Fibroblast of skin of left biceps (primary cell): ENCODE measurements around the gene WDR49.
A peak's percentile ranks its signal among the peaks of the same experiment; 100 is the strongest.

Source experiments
- DNase-seq, 2 experiments: peaks; one replicate each; pipeline ENCODE4 v3.0.0-alpha.2; 2013; ENCODE audit warnings: low read depth in 2 of 2

WDR49 gene

DNA sequence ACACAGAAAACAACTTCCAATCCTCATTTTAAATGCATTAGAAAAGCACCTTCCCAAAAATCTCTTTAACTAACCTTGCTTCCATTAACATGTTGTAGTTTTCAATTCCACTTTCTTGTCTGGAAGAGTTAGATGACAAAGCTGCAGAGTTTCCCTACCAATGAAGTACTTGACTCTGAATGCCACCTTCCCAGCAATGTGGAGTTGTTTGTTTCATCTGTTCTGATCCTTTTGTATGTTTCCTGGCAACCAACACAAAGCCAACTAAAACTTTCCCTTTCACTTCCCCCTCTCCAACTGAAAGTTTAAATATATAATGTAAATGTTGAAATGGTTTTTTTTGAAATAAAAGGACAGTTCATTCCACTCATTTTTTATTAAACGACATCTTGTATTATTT is at the start of gene WDR49:
Gene WDR49 (minus strand): TSS at position 183 of the 400 bp plus-strand sequence. CDS start 517 bp downstream, outside the sequence.
- DNase-seq, result no peak

DNA sequence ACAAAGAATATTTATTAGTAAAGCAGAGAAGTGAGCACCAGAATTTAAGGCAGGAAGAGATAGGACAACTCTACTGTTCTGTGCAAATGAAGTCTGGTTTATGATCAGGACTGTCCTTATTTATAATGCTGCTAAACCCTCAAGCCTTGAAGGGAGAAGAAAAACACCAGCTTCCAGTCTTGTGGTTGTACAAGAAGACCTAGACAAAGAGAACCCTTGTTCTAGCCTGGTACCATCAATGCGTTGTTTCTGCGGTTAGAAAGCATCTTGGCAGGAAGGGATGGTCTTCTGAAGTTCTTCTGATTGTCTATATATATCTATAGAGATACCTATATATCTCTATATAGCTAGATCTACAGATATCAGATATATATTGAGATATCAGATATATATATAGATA is 47.2 kb upstream of the WDR49 start:
- no peak for DNase-seq

DNA sequence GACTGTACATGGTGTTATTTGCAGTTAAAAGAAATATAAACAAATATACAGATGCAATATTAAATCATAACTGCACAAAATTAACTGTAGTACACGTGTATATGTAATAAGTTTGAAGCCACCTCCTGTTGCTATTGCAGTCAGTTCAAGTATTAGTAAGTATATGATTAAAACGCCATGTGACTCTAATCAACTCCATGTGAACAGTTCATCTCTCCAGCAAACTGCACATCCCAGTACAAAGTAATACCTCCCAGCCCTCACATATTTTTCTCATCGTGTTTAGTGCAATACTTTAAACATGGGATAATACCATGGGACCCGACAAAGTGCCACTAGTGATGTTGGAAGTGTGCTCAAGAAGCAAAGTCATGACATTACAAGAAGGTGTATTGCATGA is 46.3 kb upstream of the WDR49 start:
- peak; percentile 6 to 9 for DNase-seq

DNA sequence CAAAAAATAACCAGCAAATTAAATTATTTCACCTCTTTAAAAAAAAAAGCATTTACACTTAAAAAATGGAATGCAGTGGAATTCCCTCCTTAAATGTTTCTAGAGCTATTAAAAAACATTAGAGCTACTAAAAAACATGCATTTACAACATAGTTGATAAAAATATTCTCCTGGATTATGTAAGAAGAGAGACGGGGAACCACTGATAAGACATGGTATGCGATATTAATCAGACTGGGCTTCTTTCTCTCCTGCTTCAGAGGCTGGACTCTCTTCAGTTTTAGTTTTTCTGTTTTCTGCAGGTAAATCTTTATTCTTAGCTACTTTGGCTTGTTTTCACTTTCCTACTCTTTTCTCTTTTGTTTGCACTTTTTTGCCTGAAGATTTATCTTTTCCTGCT is 40.4 kb upstream of the WDR49 start:
- no peak for DNase-seq

DNA sequence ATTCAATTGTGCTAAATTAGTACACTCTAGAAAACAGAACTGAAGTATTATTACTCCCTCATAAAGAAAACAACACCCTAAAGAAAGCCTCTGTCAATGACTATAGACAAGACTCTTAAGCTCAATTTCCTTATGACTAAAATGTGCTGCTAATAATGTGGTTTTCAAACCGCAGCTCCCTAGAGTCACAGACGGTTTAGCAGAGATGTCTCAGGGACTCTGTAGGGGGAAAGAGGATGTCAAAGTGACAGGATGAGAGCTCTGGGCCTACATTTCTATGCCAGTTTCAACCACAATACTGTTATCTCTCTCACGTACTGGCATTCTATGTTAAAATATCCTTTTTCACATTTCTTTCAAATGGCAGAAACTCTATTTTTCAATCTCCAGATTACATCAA is 37.6 kb upstream of the WDR49 start:
- peak in 1 of 2 experiments; percentile 8 for DNase-seq

DNA sequence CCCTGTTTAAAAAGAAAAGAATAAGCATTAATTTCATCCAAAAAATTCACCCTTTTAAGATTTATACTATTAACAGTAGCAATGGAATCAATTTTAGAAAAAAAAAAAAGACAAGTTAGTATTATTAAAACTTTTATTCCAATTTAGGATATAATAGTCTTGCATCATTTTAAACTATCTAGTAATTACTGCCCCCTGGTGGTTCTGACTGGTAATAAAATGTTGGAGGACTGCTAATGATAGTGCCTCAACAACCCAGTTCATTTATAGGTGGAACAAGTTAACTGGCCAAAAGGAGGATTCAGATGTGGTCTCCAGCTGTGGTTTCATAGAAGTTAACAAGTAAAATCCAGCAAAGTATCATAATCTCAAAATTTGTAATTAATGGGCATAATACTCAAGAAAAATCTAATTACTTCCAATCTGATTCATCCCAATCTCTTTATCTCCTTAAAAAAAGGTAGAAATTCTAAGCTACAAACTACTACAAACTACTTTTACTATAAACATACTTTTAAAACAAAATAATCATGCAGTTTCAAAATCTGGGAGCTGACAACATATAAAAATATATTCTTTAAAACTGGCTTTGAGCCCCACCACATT is 30.7 kb upstream of the WDR49 start:
- peak; percentile 12 to 17 for DNase-seq

DNA sequence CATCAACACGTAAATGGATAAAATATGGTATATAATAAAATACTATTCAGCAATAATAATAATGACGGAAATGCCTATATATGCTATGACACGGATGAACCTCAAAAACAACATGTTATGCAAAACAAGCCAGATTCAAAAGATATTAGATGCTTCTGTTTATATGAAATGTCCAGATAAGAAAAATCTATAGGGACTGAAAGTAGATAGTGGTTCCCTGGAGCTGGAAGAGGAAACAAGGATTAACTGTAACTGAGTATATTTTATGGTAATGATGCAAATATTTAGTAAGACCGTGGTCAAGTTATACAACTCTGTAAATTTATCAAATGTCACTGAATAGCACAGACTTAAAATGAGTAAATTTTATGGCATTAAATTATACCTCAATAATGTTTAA is 25.8 kb upstream of the WDR49 start:
- no peak for DNase-seq

DNA sequence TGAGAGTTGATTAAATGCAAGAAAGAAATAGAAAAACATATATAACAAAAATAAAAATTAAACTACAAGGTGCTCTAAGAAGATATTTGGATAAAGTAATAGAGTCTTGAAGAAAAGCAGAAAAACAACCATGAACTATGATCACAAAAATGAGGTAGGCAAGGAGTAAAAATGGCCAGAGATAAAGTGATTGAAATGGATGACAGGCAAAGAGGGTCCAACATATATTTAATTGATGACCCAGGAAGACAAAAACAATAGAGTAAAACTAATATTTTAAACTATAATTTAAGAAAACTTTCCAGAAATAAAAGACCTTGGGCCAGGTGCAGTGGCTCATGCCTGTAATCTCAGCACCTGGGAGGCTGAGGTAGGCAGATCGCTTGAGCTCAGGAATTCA is 22.1 kb upstream of the WDR49 start:
- no peak for DNase-seq

DNA sequence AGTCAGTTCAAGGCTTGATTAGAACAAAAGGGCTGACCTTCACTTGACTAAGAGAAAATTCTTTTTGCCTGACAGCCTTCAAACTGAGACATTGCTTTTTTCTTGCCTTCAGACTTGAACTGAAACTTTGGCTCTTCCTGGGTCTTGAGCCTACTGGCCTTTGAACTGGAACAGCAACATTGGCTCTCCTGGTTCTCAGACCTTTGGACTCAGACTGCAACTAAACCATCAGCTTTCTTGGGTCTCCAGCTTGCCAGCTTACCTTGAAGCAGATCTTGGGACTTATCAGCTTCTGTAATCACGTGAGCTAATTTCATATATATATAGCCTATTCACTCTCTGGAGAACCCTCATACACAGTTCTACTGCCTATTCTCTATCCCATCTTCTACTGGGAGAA is 19.5 kb upstream of the WDR49 start:
- no peak for DNase-seq

DNA sequence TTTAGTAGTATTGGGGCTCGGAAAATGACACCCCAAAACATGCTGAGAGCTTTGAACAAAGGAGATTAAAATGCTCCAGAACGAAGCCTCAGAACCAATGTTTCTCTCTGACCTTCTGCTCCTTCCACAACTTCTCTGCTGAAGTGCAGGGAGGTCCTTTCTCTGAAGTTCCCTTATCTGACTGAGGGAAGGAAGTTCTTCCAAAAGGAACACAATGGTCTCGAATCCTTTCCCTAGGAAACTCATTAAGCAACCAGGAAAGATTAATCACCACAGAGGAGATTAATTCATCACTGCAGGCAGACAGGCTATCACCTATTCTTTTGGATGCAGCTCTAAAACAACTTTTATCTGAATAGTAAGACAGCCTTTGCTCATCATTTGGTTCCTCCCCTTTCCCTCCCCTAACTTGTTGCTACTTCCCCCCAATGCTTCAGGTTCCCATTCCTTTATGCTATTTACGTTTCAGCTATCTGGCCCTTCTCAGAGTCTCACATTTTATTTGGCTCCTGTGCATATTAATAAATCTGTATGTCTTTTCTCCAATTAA is 18.2 kb upstream of the WDR49 start:
- DNase-seq, result no peak

DNA sequence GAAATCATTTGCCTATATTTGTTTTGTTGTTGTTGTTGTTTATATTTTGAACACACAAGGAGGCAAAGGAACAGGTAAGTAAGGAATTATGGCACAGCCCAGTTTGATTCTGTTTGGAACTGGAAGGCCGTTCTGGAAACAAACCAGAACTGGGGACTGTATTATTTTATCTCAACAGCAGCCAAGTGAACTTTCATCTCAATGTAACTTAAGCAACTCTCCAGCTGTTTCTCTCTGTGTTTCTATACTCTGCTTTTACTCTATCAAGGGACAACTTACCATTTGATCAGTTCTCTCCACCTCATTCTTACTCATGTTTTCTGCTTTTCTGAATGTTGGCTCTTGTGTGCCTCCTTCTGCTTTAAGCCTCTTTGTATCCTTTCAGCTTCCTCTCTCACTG is 16.0 kb upstream of the WDR49 start:
- DNase-seq, result no peak

DNA sequence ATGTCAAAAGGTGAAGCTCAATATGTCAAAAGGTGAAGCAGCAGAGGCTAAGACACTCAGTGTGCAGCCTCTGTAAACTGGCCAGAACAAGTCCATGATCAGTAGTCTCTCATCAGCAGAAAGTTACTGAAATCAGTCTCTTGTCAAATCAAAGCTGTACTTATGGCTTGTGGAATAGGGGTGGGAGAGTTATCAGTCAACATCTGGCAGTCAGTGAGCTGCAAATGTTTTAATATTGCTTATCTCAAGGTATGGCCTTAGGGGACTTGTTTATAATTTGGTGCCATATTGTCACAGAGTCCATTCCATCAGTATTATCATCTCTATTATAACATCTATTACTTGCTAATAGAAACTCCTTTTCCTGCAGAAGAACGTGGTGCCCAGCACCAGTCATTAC is 14.9 kb upstream of the WDR49 start:
- DNase-seq, result no peak

DNA sequence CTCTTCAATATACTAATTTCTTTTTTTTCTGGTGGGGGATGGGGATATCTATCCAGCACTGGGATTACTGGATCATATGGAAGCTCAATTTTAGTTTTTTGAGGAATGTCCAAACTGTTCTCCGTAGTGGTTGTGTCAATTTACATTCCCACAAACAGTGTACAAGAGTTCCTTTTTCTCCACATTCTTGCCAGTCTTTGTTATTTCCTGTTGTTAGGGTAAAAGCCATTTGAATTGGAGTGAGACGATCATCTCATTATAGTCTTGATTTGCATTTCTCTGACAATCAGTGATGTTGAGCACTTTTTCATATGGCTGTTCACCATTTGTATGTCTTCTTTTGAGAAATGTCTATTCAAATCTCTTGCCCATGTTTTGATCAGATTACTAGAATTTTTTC is 12.8 kb upstream of the WDR49 start:
- DNase-seq, result no peak

DNA sequence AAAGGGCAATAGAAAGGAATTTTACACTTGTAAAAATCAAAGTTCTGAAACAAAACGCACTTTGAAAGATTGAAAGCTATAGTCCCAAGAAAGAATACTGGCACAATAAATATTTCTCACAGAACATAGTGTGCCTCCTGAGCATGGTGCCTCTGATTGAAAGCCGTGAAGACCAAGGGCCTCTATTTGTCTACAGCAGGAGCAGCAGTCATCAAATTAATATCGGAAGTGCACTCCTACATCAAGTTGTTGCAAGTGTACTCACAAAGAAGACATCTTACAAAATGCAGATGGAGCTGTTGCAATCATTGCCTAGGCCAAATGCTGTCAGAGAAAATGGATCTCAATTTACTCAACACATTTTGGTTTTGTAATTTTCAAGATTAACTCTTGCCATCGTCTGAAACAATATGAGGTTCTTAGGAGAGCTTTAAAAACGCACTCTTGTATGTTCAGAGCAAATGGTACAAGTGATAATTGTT is 9.2 kb upstream of the WDR49 start:
- DNase-seq, result no peak

DNA sequence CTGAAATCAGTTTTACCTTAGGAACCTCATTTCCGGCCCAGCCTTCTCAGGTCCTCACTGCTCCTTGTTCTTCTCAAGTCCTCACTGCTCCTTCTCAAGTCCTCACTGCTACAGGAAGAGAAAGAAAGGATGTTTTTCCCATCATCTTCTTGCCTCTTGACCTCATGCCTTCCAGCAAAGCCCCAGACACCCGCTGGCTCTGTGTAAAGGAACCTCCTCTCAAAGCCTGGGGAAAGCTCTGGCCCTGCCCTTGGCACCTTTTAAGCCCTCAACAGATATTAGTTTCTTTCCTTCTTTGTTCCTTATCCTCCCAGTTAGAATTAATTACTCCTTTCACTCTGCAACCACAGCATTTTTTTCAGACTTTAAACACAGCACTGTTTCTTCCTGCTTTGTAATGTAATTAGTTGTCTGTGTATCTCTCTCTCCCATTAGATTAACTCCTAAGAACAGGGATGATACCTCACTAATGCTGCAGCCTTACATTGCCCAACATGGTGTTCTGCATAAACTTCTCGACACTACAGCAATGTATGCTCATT is 4.0 kb upstream of the WDR49 start:
- no peak for DNase-seq

DNA sequence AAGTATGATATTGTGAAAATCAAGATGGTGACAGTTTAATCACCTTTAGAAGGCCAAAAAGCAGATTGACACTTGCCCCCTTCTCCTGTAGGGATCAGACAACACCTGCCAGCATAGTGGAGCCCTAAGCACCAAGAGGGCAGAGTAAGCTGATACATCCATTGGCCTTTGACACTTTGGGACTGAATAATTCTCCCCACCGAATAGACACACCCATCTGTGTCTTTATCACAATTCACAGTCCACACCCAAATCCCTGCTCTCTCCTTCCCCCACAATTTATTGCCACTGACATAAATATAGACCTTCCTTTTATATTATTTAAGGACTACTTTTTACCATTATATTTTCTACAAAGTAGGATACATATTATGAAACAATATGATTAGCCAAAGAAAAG is 3.1 kb upstream of the WDR49 start:
- DNase-seq, result no peak

DNA sequence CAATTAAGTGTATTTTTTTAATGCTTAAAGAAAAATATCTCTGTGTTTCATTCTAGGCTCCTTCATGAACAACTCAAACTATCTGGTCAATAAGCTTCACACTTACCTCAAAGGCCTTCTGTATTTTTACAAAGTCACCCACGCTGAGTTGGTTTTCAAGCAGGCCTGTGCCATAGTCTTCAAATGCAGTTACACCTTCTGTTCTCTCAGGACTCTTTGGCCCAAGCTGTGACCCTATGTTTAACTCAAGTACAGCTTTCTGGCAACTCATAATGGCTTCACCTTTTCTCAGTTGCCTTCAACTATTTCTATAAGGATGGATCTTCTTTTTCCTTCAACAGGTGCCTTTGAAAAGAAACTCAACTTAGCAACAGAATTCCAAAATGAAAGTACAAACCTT is 587 bp downstream of the WDR49 start:
- DNase-seq, result no peak

DNA sequence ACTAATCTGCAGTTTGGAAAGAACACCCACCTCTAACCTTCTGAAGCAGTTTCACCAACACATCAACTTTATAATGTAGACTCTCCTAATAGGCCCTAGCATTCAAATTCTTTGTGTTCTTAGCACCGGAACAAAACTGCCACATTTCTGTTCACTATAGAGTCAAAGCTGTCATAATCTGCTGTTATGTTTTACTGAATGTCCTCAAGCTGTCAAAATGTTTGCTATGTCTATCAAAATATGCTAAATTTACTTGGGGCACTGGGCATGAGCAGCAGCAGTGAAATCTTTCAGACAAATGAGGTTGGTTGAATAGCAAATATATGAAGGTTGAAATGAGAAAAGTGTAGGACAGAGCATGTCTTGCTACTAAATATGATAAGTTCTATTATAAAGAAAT is 1.9 kb downstream of the WDR49 start:
- no peak for DNase-seq

DNA sequence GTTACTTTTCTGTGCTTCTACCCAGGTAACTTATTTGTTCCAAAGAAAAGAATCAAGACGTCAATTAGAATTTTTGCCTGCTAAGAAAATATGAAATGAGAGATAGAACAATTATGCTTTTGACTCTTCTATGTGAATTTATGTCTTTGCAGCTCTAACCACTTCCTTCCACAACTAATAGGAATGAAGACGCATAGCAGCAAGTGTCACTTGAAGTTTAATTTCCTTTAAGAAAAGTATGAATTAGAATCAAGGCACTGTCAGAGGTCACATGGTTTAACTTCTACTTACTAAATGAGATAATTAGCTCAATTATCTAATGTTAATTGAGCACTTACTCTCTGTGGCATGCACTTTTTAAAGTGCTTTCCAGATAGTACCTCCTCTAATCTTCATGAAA is 3.3 kb downstream of the WDR49 start:
- no peak for DNase-seq

DNA sequence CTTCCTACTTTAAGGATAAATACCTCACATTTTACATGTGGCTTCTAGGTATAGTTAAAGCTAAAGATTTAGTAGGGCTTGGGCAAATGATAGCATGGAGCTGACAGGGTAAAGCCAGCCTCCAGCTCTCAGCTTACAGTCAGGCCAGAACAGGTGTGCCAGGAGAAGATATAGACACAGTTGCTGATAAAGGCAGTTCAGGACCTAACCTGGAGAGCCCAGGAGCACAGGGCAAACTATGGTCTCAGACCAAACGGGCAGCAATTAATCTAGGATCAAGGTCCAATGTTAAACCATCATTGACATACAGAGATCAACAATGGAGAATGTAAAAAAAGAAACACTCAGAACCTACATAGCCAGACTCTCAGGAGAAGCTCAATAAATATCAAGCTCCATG is 4.0 kb downstream of the WDR49 start:
- no peak for DNase-seq

DNA sequence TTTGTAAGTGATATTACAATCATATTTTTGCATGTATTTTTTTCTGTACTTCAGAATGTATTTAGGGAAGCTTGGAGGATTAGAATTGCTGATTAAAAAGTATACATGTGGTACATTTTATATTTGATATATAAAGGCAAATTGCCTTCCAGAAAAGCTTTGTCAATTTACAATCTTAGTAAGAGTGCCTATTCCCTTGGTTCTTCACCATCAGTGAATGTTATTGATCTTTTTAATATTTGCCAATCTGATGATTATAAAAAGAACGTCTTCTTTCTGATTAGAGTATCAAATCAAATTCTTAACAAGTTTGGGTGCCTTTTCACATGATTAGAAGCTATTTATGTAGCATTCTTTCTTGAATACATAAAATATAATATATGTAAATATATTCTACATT is 9.1 kb downstream of the WDR49 start:
- DNase-seq, result no peak

DNA sequence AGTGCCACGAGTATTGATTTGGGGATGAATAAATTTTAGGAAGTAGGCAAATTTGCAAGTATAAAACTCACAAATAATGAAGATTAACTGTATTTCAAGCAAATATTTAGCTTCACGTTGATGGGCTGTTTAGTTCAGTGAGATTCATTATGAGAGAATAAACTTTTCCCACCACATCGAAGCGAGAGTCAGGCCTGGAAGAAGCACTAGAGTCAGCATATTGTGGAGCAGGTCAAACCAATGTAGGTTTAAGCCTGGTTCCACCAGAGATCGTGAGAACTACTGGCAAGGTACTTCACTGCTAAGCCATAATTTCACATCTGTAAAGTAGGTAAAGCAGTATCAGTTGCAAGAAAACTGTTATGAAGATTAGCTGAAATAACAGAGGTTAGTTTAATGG is 22.3 kb downstream of the WDR49 start:
- DNase-seq, result no peak

DNA sequence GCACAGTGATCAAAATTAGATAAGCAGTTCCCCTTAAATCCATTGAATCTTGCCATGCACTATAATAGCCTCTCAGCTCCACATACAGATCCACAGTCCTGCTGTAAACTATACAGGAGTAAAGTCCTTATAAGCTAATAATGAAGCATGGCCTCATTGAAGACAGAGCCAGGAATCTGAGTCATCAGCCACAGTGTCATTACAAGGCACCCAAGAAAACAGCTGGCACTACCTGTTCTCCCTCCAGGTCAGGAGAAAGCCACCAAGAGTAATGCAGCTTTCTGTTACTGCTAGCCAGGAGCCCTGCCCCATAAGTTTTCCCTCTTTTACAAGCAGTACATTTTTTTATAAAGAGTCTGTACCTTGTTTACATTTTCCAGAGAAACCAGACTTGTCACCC is 27.3 kb downstream of the WDR49 start:
- DNase-seq, result no peak

DNA sequence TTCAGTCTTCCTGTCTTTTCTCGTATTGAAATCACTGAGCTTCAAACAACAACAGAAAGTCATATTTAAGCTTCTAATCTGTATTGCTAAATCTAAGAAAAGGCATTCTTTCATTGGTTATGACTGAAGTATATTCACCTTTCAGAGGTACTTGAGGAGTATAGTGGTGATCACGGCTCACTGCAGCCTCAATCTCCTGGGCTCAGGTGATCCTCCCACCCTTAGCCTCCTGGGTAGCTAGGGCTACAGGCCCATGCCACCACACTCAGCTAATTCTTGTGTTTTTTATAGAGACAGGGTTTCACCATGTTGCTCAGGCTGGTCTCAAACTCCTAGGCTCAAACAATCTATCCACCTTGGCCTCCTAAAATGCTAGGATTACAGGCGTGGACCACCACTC is 38.7 kb downstream of the WDR49 start:
- no peak for DNase-seq
